HG02678 (cell line): Measurements from ENCODE around the gene GSG1L2.
"Not testable (repeated sequence)": the region's sequence is repeated elsewhere in the genome, so short reads cannot be mapped to it uniquely, and the experiment has no call there.

Source experiments
- ATAC-seq: cut with Tn5 transposase; IDR thresholded peaks from one replicate; pipeline ENCODE4 v1.9.1; 2021; ENCODE audit warnings: mild to moderate bottlenecking, moderate library complexity; ENCODE audit not compliant: unreplicated experiment

GSG1L2 gene

DNA sequence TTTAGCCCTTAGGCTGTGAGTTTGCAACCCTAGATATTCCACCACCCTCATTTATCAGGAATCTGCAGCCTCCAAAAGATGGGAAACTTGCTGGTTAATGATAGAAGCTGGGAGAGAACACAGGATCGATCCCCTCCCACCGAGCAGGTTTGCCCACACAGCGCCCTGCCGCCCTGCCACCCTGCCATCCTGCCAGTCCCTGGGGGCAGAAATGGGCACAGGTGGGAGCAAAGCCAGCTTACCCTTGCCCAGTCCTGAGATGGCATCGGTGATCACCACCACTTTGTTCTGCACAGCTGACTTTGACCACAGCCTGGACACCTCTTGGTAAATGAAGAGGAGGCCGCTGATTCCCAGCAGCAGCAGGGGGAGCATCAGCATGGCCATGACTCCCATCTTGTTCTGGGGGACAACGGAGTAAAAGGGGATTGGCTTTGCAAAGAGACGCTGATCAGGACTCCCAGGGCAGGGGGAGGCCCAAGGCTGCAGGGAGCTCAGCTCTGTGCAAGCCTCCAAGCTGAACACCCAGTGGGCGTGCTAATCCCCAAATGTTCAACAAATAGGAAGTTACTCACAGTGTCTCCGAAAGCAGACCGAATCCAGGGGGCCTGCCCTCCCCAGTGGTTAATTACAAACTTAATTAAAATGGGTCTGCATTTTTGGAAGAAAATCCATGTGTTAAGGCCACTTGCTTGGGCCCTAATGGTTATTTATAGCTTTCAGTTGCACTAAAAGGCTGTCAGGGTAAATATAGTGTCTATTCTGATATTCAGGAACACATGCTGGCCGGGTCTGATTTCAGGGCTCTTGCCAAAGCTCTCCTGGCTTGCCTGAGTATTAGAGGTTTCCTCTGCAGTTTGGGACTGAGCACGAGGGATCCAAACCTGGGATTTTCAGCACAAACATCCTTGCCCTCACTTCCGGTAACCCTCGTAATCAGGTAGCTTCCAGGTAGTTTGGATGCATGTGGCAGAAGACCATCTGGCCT lies 30.7 kb downstream of the GSG1L2 start, which contains the start of gene DHRS7C:
Gene DHRS7C, minus strand, starts transcription at position 704 of the 988 bp plus-strand sequence. Its CDS starts 308 bp downstream, at position 396.
- ATAC-seq: no peak

DNA sequence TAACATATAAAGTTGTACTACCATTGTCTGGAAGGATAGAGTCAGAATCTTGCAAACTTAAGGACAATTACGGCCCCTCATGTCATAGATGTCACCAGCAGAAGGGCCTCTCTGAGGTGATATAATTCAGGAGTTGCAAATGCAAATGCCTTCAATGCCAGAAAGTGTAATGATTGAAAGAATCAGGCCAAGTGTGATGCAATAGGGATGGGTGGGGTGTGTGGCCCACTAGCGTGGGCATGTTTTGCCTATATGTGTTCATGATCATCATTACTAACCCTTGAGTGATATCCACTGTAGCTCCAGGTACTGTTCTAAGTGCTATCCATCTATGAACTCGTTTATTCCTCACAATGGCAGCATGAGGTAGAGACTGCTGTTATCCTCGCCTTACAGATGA lies 31.6 kb downstream of the GSG1L2 start:
- no peak for ATAC-seq

DNA sequence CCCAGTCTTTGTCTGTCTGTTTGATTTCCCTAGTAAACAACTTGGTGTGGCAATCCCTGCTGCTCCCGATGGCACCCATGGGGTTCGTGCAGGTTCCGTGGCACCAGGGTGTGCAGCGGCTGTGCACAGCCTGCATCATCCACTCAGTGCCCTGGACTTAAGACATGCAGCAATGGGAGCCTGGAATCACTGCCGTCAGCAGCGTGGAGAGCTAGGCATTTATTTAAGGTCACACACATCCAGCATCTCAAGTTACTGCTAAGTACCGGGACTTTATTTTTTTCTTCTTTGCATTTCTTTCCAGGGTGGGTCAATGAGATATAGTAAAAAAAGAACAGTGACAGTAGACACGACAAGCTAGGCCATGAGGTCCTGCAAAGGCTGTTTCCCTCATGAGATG lies 33.3 kb downstream of the GSG1L2 start:
- no peak for ATAC-seq

DNA sequence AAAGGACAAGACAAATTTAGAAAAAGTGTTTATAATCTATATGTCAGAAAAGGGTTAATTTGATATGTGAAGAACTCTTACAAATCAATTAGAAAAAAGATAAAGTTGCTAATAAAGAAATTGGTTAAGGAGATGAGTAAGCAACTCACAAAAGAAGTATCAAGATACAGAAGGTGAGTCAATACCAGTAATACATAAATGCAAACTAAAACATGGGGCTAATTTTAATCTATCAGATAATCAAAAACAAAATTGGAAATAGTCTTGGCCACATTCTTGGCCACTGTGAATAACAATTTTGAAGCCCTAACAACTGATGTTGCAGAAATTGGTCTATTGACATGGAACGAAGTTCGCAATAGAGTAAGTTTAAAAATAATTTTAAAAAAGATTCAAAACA lies 37.3 kb downstream of the GSG1L2 start:
- no peak for ATAC-seq

DNA sequence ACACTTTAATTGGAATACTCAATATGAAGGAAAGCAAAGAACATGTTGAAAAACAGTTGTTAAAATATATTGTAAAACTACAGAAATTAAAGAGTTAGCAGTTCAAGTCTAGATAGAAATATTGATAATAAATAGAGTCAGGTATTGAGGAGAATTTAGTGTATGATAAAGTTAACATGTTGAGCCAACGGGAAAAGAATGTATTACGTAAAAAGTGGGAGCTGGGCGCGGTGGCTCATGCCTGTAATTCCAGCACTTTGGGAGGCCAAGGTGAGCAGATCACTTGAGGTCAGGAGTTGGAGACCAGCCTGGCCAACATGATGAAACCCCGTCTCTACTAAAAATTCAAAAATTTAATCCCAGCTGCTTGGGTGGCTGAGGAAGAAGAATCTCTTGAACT lies 38.4 kb downstream of the GSG1L2 start:
- not testable (repeated sequence) for ATAC-seq

DNA sequence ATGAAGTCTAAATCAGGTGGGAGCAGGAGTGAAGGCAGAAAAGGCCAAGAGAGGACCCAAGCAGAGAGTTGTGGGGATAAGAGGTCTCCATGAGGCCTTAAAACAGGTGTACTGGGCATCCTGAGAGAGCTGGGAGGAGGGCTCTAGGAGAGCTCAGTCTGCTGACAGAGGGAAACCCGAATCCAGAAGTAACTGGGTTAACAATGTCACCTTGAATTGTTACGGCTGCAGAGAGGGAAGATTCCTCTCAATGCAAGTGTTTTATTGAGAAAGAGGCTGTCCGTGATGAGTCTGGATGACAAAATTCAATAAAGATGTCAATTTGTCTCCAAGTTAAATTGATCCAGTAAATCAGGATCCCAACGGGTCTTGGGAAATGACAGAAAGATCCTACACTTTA lies 38.8 kb downstream of the GSG1L2 start:
- ATAC-seq: no peak

DNA sequence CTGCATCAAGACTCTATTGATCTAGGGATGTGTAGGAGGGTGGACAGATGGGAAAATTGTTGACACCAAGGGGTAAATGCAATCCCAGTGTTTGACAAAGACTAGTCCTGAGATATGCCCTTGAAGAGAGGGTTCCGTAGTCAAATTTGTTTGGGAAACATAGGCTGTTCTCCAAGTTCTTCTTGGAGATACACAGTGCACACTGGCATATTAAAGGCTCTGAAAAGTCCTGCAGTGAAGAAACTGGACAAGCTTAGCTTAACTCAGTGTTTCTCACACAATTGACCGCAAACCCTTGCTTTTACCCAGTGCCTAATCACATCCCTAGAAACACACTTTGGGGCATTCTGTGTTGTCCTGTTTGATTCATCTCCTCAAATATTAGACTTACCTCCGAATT lies 41.3 kb downstream of the GSG1L2 start:
- no peak for ATAC-seq

DNA sequence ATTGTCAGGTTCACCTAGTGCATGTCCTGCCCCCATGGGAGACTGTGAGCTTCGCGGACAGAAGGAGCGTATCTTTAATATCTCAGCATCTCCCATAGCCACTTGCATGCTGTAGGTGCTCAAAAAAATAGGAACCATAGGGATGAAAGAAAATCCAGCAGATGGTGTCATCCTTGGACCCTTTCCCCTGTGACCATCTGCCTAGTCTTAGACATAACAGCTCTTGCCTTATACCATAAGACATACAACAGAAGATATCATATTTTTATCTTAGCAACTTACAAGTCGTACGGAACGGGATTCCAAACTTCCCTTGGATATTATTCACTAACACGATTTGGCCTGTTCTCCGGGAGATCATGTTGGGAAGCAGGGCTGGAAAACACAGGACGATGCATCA lies 45.0 kb downstream of the GSG1L2 start:
- no peak for ATAC-seq

DNA sequence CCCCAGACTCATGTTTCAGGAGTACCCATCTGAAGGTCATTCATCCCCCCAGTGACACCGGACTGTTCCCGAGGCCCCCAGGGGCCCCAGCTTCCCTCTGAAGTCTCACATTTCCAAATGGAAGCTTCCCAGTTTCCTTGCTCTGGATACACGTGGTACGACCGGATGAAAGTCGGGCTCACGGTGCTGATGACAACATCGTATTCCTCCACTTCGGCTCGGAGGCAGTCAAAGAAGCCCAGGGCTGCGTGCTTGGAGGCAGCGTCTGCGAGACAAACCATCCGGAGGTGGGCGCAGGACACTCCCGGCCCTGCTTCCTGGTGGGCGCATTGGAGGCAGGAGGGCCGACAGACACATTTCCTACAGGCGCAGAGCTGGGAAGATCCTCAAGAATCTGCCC lies 49.2 kb downstream of the GSG1L2 start:
- no peak for ATAC-seq

DNA sequence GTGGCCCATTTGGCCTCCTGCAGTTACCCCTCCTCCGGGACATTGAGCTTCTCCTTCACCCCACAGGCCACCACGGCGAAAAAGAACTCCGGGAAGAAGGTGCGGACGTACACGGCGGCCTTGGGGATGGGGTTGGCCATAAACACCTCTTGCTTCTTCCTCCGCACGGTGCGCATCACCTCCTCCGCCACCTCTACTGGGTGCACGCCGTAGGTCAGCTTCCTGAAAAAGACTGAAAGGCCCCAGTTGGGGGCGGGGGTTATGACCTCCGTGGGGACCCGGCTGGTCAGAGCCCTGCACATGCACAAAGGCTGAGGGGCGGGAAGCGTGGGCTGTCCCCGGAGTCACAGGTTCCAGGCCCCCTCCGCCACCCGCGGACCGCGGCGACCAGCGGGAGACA lies 50.4 kb downstream of the GSG1L2 start:
- no peak for ATAC-seq

DNA sequence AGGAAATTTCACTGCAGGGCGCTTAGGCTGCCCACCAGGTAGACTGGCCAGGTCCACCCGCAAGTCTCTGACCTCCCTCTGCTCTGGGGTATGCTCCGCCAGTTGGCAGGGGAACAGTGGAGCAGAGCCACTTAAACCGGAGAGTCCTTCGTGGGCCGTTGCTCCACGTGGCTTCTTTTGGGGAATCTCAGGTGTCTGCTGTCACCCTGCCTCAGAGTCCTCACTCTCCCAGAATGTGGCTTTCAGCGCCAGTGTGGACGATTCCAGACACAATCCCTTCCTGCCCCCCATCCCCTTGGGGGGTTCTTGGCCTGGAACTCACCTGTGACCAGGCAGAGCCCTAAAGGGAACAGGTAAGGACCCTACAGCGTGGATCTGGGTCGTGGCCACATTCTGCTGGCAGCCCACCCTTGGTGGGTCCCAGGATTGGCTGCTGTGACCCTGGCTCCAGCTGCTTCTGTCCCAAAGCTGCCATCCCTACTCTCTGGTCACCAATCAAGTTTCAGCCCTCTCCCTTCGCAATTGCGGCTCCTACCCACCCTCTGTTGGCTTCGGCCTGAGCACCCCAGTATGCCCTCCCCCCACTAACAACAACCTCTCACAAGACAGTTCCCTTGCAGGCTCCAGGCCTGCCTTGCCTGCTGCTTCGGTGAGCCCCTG lies 52.7 kb downstream of the GSG1L2 start:
- ATAC-seq: no peak

DNA sequence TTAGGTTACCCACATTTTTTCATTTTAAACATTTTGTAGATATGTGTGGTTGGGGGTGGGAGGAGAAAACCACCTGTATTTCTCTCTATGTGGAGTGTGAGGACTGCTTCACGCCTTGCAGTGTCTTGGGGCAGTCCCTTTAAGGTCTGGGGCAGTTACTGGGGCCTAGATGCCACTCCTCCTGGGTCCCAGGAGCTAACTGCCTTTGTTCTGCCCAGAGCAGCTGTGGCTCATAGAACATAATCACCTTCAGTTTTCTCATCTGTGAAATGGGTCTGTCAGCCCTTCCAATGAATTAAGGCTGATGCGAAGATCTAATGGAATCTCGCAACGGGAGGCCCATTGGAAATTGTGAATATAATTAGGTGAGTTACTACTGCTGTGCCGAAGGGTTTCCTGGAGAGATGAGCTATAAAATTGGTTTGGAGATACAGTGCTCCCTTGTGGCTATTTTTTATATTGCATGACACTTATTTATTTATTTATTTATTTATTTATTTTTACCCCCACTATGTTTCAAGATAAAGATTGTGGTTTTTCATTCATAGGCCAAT lies 53.4 kb downstream of the GSG1L2 start:
- ATAC-seq: no peak

DNA sequence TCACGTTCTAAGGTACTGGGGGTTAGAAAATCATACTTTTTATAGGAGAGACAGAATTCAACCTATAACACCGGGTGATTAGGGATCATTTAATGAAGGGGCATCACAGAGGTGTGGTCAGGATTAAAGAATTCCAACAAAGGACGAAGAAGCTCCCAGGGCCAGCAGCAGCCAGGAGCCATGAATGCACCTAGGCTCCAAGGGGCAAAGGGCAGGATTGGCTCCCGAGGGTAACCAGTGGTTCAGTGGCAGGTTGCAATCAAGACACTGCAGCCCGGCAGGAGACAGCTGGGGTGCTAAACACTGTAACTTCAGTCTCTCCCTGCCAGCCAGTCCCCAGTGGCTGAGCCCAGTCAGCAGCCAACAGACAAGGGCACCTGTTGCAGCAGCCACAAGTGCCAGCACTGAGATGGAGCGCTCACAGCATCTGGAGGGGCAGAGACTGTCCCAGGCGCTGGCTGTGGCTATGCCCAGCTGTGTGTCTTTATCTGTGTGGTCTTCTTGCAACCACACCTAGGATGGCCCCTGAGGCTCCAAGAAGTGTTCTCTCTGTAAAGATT lies 54.4 kb downstream of the GSG1L2 start:
- no peak for ATAC-seq

DNA sequence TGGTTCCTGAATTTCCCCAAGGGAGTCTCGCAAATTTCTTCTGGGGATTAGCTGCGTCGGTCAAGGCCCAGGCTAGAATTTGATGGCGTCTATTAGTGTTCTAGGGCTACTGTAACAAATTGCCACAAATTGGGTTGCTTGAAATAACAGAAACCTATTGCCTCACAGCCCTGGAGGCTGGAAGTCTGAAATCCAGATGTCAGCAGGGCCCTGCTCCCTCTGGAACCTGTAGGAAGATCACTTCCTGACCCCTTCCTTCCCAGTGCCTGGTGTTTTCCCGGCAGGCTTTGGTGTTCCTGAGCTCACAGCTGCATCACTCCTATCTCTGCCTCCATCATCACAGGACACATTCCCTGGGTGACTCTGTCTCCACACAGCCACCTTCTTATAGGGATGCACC lies 54.9 kb downstream of the GSG1L2 start:
- ATAC-seq: no peak

DNA sequence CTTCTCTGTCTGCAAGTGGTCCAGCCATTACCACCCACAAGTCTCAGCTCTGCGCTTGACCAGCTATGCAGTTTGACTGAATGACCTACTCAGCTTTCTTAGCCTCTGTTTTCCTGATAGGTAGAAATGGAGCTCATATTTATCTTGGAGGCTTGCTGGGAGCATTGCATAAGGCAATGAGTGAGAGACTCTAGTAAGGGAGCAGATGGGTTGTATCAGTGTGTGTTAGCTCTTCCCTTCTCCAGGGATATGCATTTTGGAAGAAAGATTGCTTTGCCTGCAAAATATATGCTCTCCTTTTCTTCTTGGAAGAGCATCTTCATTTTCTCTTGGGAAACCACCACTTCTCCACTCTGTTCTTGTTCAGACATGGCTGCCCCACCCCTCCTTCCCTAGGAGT lies 56.6 kb downstream of the GSG1L2 start:
- ATAC-seq: no peak

DNA sequence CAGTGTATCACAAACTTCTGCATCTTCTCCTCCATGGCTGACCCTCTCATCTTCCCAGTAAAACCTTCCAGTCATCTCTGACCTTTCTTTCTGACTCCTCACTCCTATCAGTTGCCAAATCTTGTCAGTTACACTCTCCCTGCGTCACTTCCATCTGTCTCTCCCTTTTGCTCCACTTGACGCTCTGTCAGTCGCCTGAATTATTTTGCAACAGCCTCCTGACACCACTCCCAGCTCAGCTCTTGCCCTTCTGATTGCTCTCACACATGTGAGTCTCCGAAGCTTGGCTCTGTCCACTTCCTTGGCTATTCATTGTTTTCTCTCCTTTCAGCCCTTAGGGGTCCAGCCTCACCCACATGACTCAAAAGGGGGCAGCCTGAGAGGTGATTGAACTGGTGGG lies 58.2 kb downstream of the GSG1L2 start:
- no peak for ATAC-seq

DNA sequence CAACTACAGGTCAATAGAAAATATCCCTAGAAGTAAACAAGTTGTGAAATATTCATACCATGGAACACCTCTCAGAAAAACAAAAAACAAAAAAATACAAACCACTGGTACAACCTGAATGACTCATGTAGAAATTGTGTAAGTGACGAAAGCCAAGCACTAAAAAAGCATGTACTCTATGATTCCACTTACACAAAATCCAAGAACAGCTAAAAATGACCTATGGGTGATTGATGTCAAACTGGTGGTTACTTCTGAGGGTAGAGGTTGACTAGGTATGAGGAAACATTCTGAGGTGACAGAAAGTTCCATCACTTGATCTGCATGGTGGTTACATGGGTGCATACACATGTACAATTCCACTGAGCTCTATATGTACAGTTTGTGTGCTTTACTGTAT lies 61.6 kb downstream of the GSG1L2 start:
- ATAC-seq: no peak

DNA sequence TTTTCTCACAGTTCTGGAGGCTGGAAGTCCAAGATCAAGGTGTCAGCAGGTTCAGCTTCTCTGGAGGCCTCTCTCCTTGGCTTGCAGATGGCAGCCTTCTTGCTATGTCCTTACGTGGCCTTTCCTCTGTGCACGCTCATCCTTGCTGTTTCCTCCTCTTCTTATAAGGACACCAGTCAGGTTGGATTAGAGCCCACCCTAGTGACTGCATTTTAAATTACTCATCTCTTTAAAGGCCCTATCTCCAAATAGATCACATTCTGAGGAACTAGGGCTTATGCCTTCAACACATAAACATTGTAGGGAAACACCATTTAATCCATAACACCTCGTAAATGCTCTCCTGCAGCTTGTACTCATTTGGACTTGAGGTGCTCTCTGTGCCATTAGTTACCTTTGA lies 66.8 kb downstream of the GSG1L2 start:
- ATAC-seq: no peak
